GM12872 (cell line): ENCODE data around the gene DDIAS.

Source experiments
- TF ChIP-seq, protein P1 (sequence below): IDR thresholded peaks from 3 replicates; pipeline ENCODE4 v1.5.1; 2011; ENCODE audit warnings: low read depth, mild to moderate bottlenecking, low read length, moderate library complexity; ENCODE audit not compliant: insufficient read depth

The DDIAS gene

DNA sequence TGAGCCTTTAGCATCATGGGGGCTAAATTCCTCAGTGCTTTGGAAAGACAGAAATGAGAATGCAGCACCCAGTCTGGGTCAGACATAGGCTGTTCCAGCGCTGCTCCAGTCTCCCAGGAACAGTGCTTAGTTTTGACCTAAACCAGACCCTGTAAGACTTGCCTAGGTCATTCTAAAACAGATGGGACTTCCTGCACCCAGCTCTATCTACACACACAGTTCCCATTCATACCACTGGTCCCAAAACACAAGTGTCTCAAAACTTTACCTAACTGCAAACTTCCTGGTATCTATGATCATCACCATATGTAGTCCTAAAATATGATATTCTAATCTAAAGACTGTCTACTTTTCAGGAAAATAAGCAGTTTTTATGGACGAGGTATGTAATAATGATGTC is 39.2 kb upstream of the DDIAS start:
- TF ChIP-seq, protein P1, sequence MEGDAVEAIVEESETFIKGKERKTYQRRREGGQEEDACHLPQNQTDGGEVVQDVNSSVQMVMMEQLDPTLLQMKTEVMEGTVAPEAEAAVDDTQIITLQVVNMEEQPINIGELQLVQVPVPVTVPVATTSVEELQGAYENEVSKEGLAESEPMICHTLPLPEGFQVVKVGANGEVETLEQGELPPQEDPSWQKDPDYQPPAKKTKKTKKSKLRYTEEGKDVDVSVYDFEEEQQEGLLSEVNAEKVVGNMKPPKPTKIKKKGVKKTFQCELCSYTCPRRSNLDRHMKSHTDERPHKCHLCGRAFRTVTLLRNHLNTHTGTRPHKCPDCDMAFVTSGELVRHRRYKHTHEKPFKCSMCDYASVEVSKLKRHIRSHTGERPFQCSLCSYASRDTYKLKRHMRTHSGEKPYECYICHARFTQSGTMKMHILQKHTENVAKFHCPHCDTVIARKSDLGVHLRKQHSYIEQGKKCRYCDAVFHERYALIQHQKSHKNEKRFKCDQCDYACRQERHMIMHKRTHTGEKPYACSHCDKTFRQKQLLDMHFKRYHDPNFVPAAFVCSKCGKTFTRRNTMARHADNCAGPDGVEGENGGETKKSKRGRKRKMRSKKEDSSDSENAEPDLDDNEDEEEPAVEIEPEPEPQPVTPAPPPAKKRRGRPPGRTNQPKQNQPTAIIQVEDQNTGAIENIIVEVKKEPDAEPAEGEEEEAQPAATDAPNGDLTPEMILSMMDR: no peak

- TF ChIP-seq, protein P1: no peak
These were observed 38.3 kb upstream of the DDIAS start for GRCh38 chr11:82863209-82863608.

- TF ChIP-seq, protein P1: peak; percentile 67
These were observed 37.3 kb upstream of the DDIAS start for GRCh38 chr11:82864268-82864667.

DNA sequence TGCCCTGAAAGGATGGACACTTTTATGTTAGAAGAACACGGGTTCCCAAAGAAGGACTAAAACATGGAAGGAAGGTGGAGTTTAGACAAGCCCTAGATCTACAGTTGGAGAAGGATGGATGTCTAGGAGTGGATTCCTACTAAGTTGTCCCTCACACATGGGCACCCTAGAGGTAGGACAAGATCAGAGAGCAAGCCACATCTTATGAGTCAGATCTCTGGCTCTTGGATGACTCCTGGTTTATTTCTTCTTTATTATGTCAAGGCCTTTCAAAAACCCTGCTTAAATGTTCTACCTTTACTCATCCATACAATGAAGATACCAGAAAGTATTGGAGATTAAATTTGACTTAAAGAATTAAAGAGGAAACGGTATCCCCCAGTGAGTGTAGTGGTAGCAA is 35.7 kb upstream of the DDIAS start:
- TF ChIP-seq, protein P1: no peak

- TF ChIP-seq, protein P1: peak; percentile 61
These were observed 33.9 kb upstream of the DDIAS start for GRCh38 chr11:82867495-82868082.

GRCh38 chr11:82869657-82870056 is 31.9 kb upstream of the DDIAS start:
- TF ChIP-seq, protein P1: no peak

DNA sequence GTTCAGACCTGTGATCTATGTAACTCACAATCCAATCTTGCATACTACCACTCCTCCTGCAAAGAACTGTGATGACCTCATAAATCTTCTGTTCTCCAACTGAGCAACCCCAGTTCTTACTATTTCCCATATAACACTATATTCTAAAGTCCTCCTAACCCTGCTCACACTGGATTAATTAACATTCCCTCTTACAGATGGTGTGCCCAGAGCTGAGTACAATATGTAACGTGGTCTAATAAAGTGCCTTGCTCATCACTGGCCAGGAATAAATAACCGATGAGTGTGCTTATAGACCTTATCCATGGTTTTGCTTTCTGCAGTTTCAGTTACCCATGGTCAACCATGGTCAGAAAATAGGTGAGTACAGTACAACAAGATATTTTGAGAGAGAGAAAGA is 29.9 kb upstream of the DDIAS start:
- TF ChIP-seq, protein P1: no peak
